Spleen (tissue), 7 donors: ENCODE results near the gene CTNNBL1.

Experiments used
- CTCF ChIP-seq, 11 experiments: fragments of 200-600 bp in 7 of 11; fragments of 450-650 bp in 4 of 11; sonication (generic) in 4 of 11; IDR thresholded peaks in 8 of 11; conservative IDR thresholded peaks in 3 of 11; 1 replicate in 7 of 11; 2 replicates in 4 of 11; pipeline versions ENCODE4 v1.4.0 to v1.8.0; 2016 to 2021; ENCODE audit warnings: antibody characterized with exemption in 11 of 11, inconsistent platforms in 4 of 11, mild to moderate bottlenecking in 1 of 11
- POLR2AphosphoS5 ChIP-seq, 3 donors: sonication (generic); formaldehyde crosslinking; IDR thresholded peaks; one replicate each; pipeline ENCODE4 v1.5.1; 2017; ENCODE audit warnings: antibody characterized with exemption in 3 of 3
- donor health status: DM: no; HTN: no; CAD: no; lungs with moderate emphysema.
- donor health status: DM: no; HTN: no; CAD: no.
- donor health status: DM: no; HTN: no; CAD: no.

- no peak for TF ChIP-seq CTCF (IDR thresholded peaks at IDR 0.05 in 8 of 11, conservative IDR thresholded peaks at IDR 0.05 in 3 of 11)
- TF ChIP-seq POLR2AphosphoS5 (IDR thresholded peaks at IDR 0.05): no peak
These were observed 148.1 kb downstream of the CTNNBL1 start for GRCh38 chr20:37841971-37842370.
